GM10248 (cell line): ENCODE measurements around the gene CCDC86.

Experiments
- CTCF ChIA-PET: fragments of 300-600 bp; sonication (Branson Sonifier 250); formaldehyde crosslinking; extraction: SDS; loops from one replicate; lab custom pipeline; 2021; ENCODE audit warnings: antibody characterized with exemption; lab: Yijun Ruan, JAX
- POLR2A ChIA-PET: fragments of 350-650 bp; sonication (Branson Sonifier 250); formaldehyde crosslinking; extraction: SDS; loops from one replicate; lab custom pipeline; 2020; ENCODE audit warnings: antibody characterized with exemption; lab: Yijun Ruan, JAX
- DNase-seq: peaks from one replicate; pipeline ENCODE4 v3.0.0; 2012; ENCODE audit errors: extremely low spot score
- CTCF ChIP-seq: IDR thresholded peaks from 2 replicates; pipeline ENCODE4 v1.5.1; 2012; ENCODE audit warnings: mild to moderate bottlenecking, low read depth; ENCODE audit errors: extremely low read depth, missing control alignments, control extremely low read depth

Gene CCDC86

GRCh38 chr11:60874421-60875365, 32.8 kb downstream of the CCDC86 start:
- ChIA-PET CTCF (interaction anchor here (0.8 to 5.1 kb wide), 5 partner anchors 12 to 24 kb away, joined by 3 to 24 read pairs (median 3); no protein-coding TSS in a partner anchor), POLR2A (interaction anchor here (0.6 kb wide), 1 partner anchor 28 kb away, joined by 3 read pairs; no protein-coding TSS in a partner anchor)
- DNase-seq = no peak
- no peak for TF ChIP-seq CTCF

- ChIA-PET CTCF (interaction anchor here (0.8 to 5.1 kb wide), 6 partner anchors 9 to 23 kb away, joined by 3 to 24 read pairs (median 4); no protein-coding TSS in a partner anchor), POLR2A (interaction anchor here (0.6 kb wide), 1 partner anchor 29 kb away, joined by 3 read pairs; no protein-coding TSS in a partner anchor)
- TF ChIP-seq CTCF = no peak
- DNase-seq = no peak
Observed at GRCh38 chr11:60875366-60876167, 33.7 kb downstream of the CCDC86 start.

- DNase-seq = no peak
- ChIA-PET CTCF (interaction anchor here (1.1 to 5.1 kb wide), 5 partner anchors 10 to 22 kb away, joined by 3 to 24 read pairs (median 6); no protein-coding TSS in a partner anchor), POLR2A (no interaction called here)
- TF ChIP-seq CTCF = no peak
Observed at GRCh38 chr11:60876168-60876485, 34.2 kb downstream of the CCDC86 start.

GRCh38 chr11:60878245-60879101, 36.6 kb downstream of the CCDC86 start:
- no peak for TF ChIP-seq CTCF
- ChIA-PET CTCF (interaction anchor here (1.0 to 5.1 kb wide), 3 partner anchors 9 to 20 kb away, joined by 3 to 24 read pairs (median 4); no protein-coding TSS in a partner anchor), POLR2A (interaction anchor here (0.5 kb wide), 1 partner anchor 17 kb away, joined by 3 read pairs; no protein-coding TSS in a partner anchor)
- no peak for DNase-seq

- CTCF ChIA-PET = interaction anchor here (1.5 to 5.1 kb wide), 2 partner anchors 8 to 20 kb away, joined by 4 to 24 read pairs; no protein-coding TSS in a partner anchor
- no peak for DNase-seq
- no peak for TF ChIP-seq CTCF
- POLR2A ChIA-PET = no interaction called here
Observed at GRCh38 chr11:60879104-60879503, 37.2 kb downstream of the CCDC86 start.
